ENCODE data around the gene CMSS1.

DNA sequence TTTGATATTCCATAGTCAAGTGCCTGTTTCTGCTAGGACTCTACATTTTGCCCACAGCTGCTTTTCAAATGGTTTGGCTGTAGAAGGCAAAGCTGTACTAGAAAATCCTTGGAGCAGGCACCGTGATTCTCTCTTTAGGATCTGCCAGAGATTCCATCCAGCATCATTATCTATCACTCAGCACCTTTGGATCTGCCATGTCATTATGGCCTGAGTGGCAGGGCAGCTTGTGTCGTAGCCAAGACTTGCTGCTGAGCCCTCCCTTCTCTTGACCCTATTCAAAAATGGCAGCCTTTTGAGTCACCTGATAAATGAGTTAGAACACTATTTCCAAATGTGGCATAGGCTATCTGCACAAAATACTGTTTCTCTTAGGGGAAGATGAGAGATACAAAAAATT, 8.1 kb upstream of the CMSS1 start:
- TF ChIP-seq, protein P1, sequence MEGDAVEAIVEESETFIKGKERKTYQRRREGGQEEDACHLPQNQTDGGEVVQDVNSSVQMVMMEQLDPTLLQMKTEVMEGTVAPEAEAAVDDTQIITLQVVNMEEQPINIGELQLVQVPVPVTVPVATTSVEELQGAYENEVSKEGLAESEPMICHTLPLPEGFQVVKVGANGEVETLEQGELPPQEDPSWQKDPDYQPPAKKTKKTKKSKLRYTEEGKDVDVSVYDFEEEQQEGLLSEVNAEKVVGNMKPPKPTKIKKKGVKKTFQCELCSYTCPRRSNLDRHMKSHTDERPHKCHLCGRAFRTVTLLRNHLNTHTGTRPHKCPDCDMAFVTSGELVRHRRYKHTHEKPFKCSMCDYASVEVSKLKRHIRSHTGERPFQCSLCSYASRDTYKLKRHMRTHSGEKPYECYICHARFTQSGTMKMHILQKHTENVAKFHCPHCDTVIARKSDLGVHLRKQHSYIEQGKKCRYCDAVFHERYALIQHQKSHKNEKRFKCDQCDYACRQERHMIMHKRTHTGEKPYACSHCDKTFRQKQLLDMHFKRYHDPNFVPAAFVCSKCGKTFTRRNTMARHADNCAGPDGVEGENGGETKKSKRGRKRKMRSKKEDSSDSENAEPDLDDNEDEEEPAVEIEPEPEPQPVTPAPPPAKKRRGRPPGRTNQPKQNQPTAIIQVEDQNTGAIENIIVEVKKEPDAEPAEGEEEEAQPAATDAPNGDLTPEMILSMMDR (IDR thresholded peaks at IDR 0.05; ENCODE audit: low read length) = no peak
- no peak for TF ChIP-seq EZH2 (IDR thresholded peaks at IDR 0.05; ENCODE audit: borderline replicate concordance, low read length)

Measured in OCI-LY1 (cell line).